ENCODE measurements around the gene CD52.

CD52 gene

DNA sequence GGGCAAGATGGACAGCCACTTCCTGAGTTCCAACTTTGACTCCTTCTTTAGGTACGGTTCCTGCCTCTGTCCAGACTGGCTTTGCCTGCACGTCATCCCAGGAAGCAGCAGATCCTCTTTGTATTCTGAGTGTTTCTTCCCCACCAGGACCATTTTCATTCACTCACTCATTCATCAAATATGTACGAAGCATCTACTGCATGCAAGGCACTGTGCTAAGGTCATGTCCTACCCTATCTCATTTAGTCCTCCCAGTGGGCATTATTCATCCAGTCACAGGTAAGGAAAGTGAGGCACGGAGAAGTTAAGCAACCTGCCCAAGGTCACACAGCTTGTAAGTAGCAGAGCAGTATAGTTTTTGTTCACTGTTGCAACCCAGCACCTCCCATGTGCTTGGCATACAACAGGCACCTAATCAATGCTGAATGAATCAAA, 22.3 kb downstream of the CD52 start:
- Mint-ChIP-seq H3K27me3 (ENCODE audit: low read depth) (peaks cover 38% of the 10 kb centered on the region), H3K4me1 (peaks cover 10% of the 10 kb centered on the region), H3K4me3 (no peak overlapping the region), H3K27ac (no peak overlapping the region), H3K9me3 (no peaks in the 10 kb centered on the region), H3K36me3 (ENCODE audit: low read depth) (no peaks in the 10 kb centered on the region)
- no peak for TF ChIP-seq CTCF (IDR thresholded peaks at IDR 0.05; ENCODE audit: unreplicated experiment in 3 of 3)

DNA sequence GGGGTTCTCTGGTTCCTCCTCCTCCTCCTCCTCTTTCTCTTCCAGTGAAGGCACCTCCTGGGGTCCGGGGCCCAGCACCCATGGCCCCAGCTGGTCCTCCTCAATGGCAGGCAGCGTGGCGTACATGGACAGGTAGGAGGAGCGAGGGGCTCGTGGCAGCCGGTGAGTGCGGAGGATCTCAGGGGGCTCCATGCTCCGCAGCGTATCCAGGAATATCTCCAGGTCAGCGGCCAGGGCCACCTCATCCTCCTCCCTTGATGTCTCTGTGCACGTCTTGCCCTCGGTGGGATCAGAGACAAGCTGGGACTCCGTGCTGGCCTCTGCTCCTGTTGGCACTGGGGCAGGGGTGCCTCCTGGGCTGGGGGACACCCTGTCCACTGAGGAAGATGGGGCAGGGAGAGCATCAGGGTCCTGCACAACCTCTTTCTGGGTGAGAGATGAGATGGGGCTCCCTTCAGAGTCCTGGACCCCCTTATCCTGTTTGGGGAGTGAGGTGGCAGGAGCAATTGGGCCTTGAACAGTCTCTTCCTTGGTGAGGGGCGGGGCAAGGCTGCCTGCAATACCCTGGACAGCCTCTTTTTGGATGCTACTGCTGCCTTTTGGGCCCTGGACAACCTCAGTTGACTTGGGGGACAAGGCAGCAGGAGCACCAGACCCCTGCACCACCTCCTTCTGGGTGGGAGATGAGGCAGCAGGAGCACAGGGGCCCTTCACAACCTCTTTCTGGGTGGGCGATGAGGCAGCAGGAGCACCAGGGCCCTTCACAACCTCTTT, 26.6 kb downstream of the CD52 start:
- no peaks in the 10 kb centered on the region for H3K9me3 Mint-ChIP-seq
- H3K36me3 Mint-ChIP-seq (ENCODE audit: low read depth): no peaks in the 10 kb centered on the region
- H3K4me1 Mint-ChIP-seq: no peaks in the 10 kb centered on the region
- peaks cover 6% of the 10 kb centered on the region for H3K27me3 Mint-ChIP-seq (ENCODE audit: low read depth)
- TF ChIP-seq CTCF (IDR thresholded peaks at IDR 0.05; ENCODE audit: unreplicated experiment in 3 of 3): no peak
- H3K4me3 Mint-ChIP-seq: no peak overlapping the region
- H3K27ac Mint-ChIP-seq: no peak overlapping the region

DNA sequence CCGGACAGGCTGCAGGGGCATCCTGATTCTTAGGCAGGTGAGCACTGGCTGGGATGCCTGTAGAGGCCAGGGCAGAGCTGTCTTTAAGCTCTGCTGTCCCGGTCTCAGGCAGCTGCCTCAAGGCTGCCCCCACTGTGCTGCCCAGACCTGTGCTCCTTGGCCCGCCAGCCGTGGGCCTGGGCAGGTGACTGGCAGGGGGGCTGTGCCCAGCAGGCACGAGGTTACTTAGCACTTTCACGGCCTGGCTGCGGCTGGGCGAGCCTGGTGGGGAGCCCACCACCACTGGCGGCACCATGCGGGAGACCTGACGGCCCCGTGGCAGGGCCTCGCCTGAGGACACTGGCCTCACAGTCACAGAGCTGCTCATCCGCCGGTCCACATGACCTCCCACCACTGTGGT, 28.0 kb downstream of the CD52 start:
- no peaks in the 10 kb centered on the region for H3K4me1 Mint-ChIP-seq
- H3K27me3 Mint-ChIP-seq (ENCODE audit: low read depth): peaks cover 6% of the 10 kb centered on the region
- no peak for TF ChIP-seq CTCF (IDR thresholded peaks at IDR 0.05; ENCODE audit: unreplicated experiment in 3 of 3)
- H3K4me3 Mint-ChIP-seq: no peak overlapping the region
- H3K36me3 Mint-ChIP-seq (ENCODE audit: low read depth): no peaks in the 10 kb centered on the region
- no peaks in the 10 kb centered on the region for H3K9me3 Mint-ChIP-seq
- H3K27ac Mint-ChIP-seq: no peak overlapping the region

DNA sequence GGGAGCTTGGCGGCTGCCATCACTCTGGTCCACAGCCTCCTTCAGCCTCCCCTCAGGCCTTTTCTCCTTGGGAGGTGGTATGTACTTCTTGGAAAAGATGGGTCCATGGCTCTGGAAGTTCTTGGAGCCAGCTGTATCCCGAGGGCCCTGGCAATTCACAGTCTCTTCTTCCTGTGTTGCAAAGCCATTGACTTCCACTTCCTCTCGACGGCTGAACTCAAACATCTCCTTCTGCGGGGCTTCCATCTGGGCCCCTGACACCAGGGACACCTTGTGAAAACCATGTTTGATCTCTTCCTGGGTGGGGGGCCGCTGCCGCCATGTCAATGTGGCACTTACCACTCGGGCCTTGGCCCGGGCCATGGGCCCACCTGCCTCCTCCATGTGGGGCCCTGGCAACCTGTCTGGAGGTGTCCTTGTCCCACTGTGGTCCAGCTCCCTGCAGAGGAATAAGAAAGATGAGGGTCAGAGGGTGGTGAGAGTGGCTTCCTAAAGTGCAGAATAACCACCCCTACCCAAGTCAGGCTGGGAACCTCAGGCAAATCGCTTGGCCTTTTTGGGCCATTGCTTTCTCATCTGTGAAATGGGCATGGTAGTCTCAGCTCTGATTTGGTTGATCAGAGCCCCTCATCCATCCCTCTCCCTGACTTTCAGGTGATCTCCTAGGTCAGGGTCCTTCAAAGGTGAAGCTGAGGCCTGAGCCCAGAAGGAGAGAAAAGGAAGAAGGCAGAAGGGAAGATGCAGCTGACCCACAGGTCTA, 28.7 kb downstream of the CD52 start:
- no peaks in the 10 kb centered on the region for H3K36me3 Mint-ChIP-seq (ENCODE audit: low read depth)
- H3K4me3 Mint-ChIP-seq: no peak overlapping the region
- no peak overlapping the region for H3K27ac Mint-ChIP-seq
- no peaks in the 10 kb centered on the region for H3K9me3 Mint-ChIP-seq
- no peak for TF ChIP-seq CTCF (IDR thresholded peaks at IDR 0.05; ENCODE audit: unreplicated experiment in 3 of 3)
- H3K4me1 Mint-ChIP-seq: no peaks in the 10 kb centered on the region
- peaks cover 6% of the 10 kb centered on the region for H3K27me3 Mint-ChIP-seq (ENCODE audit: low read depth)

DNA sequence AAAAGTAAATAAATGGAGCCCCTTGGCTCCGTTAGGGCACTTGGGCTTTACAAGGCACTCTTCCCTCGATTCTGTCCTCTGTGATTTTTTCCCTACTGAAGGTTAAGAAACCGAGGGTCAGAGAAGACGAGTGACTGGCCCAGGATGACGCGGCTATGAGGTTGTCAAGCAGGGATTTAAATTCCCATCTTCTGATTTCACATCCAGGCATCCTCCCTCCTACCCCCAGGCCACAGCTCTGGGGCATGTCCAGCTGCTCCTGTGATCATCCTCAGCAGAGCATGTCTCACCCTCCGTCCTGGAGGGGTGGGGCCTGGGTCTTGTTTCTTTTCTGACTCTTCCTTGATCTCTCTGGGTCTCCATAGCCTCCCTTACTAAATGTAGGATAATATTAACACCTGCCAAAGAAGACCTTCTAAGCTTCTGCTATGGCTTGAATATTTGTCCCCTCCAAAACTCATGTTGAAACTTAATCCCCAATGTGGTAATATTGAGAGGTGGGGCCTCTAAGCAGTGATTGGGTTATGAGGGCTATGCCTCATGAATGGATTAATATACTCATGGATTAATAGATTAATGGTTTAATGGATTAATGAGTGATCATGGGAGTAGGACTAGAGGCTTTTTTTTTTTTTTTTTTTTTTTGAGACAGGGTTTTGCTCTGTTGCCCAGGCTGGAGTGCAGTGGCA, 31.6 kb downstream of the CD52 start:
- TF ChIP-seq CTCF (IDR thresholded peaks at IDR 0.05; ENCODE audit: unreplicated experiment in 3 of 3): no peak
- no peaks in the 10 kb centered on the region for H3K36me3 Mint-ChIP-seq (ENCODE audit: low read depth)
- no peaks in the 10 kb centered on the region for H3K9me3 Mint-ChIP-seq
- peaks cover 6% of the 10 kb centered on the region for H3K27me3 Mint-ChIP-seq (ENCODE audit: low read depth)
- H3K4me3 Mint-ChIP-seq: no peak overlapping the region
- H3K27ac Mint-ChIP-seq: peak overlapping the region in 1 of 3 experiments; percentile 41
- peaks cover 4% of the 10 kb centered on the region for H3K4me1 Mint-ChIP-seq
